Kidney (tissue), 14 donors: Measurements from ENCODE around the gene PPID. TPM values are rescaled to one million over a fixed set of nuclear protein-coding genes. Genes with fewer than 3 reads are reported as not detected.

ENCODE experiments used
- DNase-seq, 5 donors: peaks; one replicate each; pipeline ENCODE4 v3.0.0-alpha.2; 2013 to 2020
- FAIRE-seq: peaks from 2 replicates; lab custom pipeline; 2012; peaks lifted over from hg19 to GRCh38; lab: Jason Lieb, UNC
- H3K27ac ChIP-seq, 2 donors: one replicate each; pipeline ENCODE4 v1.7.0; 2013; ENCODE audit warnings: low read depth in 2 of 2, low read length in 2 of 2, inconsistent platforms in 1 of 2
- H3K27me3 ChIP-seq: one replicate; pipeline ENCODE4 v1.7.1; 2013; ENCODE audit warnings: low read length, inconsistent platforms; ENCODE audit not compliant: control insufficient read depth, insufficient read depth
- H3K36me3 ChIP-seq, 3 donors: one replicate each; pipeline versions ENCODE4 v1.7.0 to v1.7.1; 2013; ENCODE audit warnings: low read length in 3 of 3, control low read depth in 1 of 3, inconsistent platforms in 1 of 3; ENCODE audit not compliant: insufficient read depth in 3 of 3, control insufficient read depth in 2 of 3
- H3K4me1 ChIP-seq, 3 donors: one replicate each; pipeline versions ENCODE4 v1.7.0 to v1.7.1; 2013; ENCODE audit warnings: low read length in 3 of 3, inconsistent platforms in 1 of 3, low read depth in 1 of 3; ENCODE audit not compliant: control insufficient read depth in 2 of 3, insufficient read depth in 2 of 3
- H3K4me3 ChIP-seq, 3 donors: one replicate each; pipeline versions ENCODE4 v1.7.0 to v1.8.1; 2013; ENCODE audit warnings: low read length in 3 of 3, control low read depth in 1 of 3, inconsistent platforms in 1 of 3
- H3K9ac ChIP-seq, 3 donors: one replicate each; pipeline versions ENCODE4 v1.7.0 to v1.7.1; 2013; ENCODE audit warnings: low read length in 3 of 3, control low read depth in 1 of 3, inconsistent platforms in 1 of 3
- H3K9me3 ChIP-seq, 3 donors: one replicate each; pipeline versions ENCODE4 v1.7.0 to v1.7.1; 2013; ENCODE audit warnings: low read length in 3 of 3, control low read depth in 1 of 3, inconsistent platforms in 1 of 3; ENCODE audit not compliant: control insufficient read depth in 2 of 3, insufficient read depth in 1 of 3
- CTCF ChIP-seq: IDR thresholded peaks from 3 replicates; pipeline ENCODE4 v1.5.1; 2012; ENCODE audit warnings: mild to moderate bottlenecking, moderate library complexity, borderline replicate concordance; ENCODE audit not compliant: insufficient read depth; ENCODE audit errors: extremely low read depth
- intact Hi-C: fragments of 100-400 bp; cut with DNase I; formaldehyde crosslinking; loops from one replicate; pipeline ENCODE4 v1.11.1; 2022
- polyA plus RNA-seq: library from polyadenylated mRNA; stranded (reverse); fragments of 350-450 nt; fragmentation: Illumina TruSeq; extraction: RNeasy Lipid Tissue Mini Kit (QIAGEN cat#74804); gene quantifications from one replicate; pipeline ENCODE4 v1.2.3, GENCODE V29; 2014; ENCODE audit warnings: low read depth, low replicate concordance; ENCODE audit not compliant: insufficient read depth
- total RNA-seq: library from RNA; stranded (reverse); fragmentation: NEBNext Ultra II Directional; extraction: Animal tissue kit (Norgen Biotek cat#: 25700); gene quantifications from one replicate; pipeline ENCODE4 v1.2.1, GENCODE V29; 2021
- donor health status: control.
- donor health status: control.
- donor health status: control.
- donor health status: control.
- donor health status: control.
- donor health status: DM: yes; HTN: yes; CAD: no.
- donor health status: Normal renal cell carcinoma (clear cell type).

Gene PPID
- total and polyA plus RNA-seq, 2 donors from 2014 or later, result 15.7 to 41.9 TPM

GRCh38 chr4:158722291-158722916 is 792 bp downstream of the PPID start:
- Histone ChIP-seq H3K9me3 (no peaks in the 10 kb centered on the region), H3K4me1 (peaks cover 4 to 9% (median 6%) of the 10 kb centered on the region in 3 donors), H3K4me3 (peak overlapping the region; percentile 88 to 97 (median 88)), H3K36me3 (peaks cover 2 to 24% (median 21%) of the 10 kb centered on the region in 3 donors), H3K27ac (peak overlapping the region; percentile 97), H3K27me3 (no peaks in the 10 kb centered on the region), H3K9ac (peak overlapping the region; percentile 88 to 97 (median 97))
- TF ChIP-seq CTCF, result no peak
- FAIRE-seq, result no peak
- intact Hi-C loops, result no loop called here
- peak in 4 of 5 donors; percentile 35 to 70 (median 58) for DNase-seq

GRCh38 chr4:158721680-158722079 is 1.5 kb downstream of the PPID start:
- Histone ChIP-seq H3K4me1 (peaks cover 4 to 9% (median 6%) of the 10 kb centered on the region in 3 donors), H3K4me3 (peak overlapping the region in 1 of 3 donors; percentile 88), H3K27me3 (no peaks in the 10 kb centered on the region), H3K36me3 (peaks cover 4 to 25% (median 21%) of the 10 kb centered on the region in 3 donors), H3K27ac (no peak overlapping the region), H3K9me3 (no peaks in the 10 kb centered on the region), H3K9ac (peak overlapping the region in 1 of 3 donors; percentile 97)
- no peak for DNase-seq
- intact Hi-C loops, result no loop called here
- FAIRE-seq, result no peak
- TF ChIP-seq CTCF, result no peak

DNA sequence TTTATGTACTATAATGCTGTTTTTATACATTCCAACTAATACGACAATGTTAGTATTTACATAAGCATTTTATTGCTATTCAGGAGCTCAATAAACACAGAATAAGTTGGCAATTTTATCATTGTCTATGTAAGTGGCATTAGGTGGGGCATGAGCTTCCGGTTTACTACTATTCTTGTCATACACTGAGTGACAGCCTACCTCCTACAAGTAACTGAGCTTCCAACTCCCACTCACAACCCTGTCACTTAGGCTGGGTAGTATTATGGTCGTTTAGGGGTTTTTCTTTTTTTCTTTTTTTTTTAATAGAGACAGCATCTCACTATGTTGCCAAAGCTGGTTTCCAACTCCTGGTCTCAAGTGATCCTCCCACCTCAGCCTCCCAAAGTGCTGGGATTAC is 7.4 kb downstream of the PPID start:
- Histone ChIP-seq H3K4me1 (no peaks in the 10 kb centered on the region), H3K36me3 (peaks cover 4 to 52% (median 39%) of the 10 kb centered on the region in 3 donors), H3K27me3 (no peaks in the 10 kb centered on the region), H3K4me3 (no peak overlapping the region), H3K9ac (no peak overlapping the region), H3K27ac (no peak overlapping the region), H3K9me3 (no peaks in the 10 kb centered on the region)
- no peak for DNase-seq
- no peak for TF ChIP-seq CTCF
- intact Hi-C loops, result no loop called here
- FAIRE-seq, result no peak
